Measurements from ENCODE around the gene MYOCOS. TPM values are rescaled to one million over a fixed set of nuclear protein-coding genes. Genes with fewer than 3 reads are reported as not detected.
"Not testable (repeated sequence)": the region's sequence is repeated elsewhere in the genome, so short reads cannot be mapped to it uniquely, and the experiment has no call there.

The MYOCOS gene
- not detected for total RNA-seq

- DNase-seq (ENCODE audit: low spot score): no peak
These were observed at the start of gene MYOCOS for GRCh38 chr1:171622152-171622462. MYOCOS (plus strand) TSS chr1:171622243; CDS start chr1:171623884, 1,641 bp downstream.

DNA sequence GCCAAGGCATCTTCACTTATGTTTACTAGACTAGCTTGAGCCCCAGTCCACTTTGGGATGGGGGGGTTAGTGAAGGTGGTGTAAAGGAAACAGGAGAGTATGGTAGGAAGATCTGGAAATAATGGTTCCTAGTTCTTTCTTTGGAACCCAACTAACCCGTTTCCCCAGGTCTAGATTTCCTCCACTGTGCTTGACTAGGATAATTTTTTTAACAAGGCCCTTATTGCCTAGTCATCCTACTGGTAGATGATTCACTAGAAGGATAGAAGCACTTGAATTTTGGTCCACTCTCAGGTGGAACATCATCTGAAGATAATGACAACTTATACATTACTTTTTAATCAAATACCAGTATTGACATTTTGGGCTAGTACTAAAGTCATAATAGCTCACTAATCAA is 45.9 kb upstream of the MYOCOS start:
- no peak for DNase-seq (ENCODE audit: low spot score)

- DNase-seq (ENCODE audit: low spot score): no peak
These were observed 40.8 kb upstream of the MYOCOS start for GRCh38 chr1:171581226-171581625.

- no peak for DNase-seq (ENCODE audit: low spot score)
These were observed 40.3 kb upstream of the MYOCOS start for GRCh38 chr1:171581766-171582165.

DNA sequence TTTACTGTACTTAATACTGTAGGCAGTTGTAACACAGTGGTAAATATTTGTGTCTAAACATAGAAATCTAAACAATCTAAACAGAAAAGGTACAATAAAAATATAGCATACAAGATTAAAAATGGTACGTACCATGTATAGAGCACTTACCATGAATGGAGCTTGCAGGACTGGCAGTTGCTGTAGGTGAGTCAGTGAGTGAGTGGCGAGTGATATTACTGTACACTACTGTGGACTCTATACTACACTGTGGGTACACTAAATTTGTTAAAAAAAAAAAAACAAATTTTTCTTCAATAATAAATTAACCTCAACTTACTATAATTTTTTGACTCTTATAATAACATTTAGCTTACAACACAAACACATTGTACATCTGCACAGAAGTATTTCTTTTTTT is 39.5 kb upstream of the MYOCOS start:
- no peak for DNase-seq (ENCODE audit: low spot score)

DNA sequence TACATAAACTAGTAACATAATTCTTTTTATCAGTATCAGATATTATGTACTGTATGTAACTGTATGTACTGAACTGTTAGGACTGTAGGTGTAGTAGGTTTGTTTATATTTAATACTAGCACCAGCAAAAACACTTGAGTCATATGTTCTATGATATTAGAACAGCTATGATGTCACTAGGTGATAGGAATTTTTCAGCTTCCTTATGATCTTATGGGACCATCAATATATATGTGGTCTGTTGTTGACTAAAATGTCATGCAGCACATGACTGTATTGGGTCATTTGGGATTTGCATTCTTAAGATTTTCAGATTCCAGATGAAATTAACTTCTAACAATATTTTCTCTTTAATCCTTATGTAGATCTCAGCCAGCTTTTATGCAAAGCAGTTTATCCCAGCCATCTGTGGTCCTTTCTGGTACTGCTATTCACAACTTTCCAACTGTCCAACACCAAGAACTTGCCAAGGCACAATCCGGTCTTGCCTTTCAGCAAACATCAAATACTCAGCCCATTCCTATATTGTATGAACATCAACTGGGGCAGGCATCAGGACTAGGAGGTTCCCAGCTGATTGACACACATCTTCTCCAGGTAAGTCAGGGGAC is 38.3 kb upstream of the MYOCOS start:
- no peak for DNase-seq (ENCODE audit: low spot score)

GRCh38 chr1:171585715-171586114 is 36.3 kb upstream of the MYOCOS start:
- no peak for DNase-seq (ENCODE audit: low spot score)

GRCh38 chr1:171588230-171588629 is 33.8 kb upstream of the MYOCOS start:
- DNase-seq (ENCODE audit: low spot score): no peak

DNA sequence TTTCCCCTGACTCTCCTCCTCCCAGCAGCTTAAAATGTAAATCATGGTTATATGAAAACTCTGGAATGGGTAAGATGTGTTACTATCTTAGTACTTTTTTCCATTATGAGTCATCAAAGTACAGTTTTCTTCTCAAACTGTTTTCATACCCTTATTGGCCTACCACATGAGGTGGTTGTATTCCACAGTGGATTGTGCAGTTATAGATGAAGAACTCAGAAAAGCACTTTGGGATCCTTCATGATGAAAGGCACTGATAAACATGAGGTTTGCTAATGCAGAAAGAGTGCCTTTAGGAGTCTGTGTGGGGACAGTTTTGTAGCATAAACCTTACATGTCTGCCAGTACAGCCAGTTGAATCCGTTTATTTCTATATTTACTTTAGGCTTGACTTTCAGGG is 32.0 kb upstream of the MYOCOS start:
- no peak for DNase-seq (ENCODE audit: low spot score)

- no peak for DNase-seq (ENCODE audit: low spot score)
These were observed 26.7 kb upstream of the MYOCOS start for GRCh38 chr1:171595324-171595723.

DNA sequence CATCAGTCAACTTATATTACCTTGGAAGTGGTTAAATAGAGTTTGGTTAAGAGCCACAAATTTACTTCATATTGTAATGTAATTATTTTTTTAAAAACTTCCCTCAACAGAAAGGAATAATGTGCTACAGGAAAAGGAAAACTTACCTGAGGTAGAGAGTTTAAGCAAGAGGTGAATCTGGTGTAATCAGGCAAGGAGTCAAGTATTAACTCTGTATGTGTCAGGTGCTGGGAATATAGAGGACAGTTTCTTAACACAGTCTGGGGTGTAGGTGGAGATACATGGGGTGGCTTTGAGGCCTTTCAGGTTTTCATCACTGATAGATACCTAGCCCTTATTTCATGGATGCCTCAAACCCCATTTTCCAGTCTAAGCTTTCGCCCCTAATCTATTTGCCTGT is 25.9 kb upstream of the MYOCOS start:
- DNase-seq (ENCODE audit: low spot score): no peak

DNA sequence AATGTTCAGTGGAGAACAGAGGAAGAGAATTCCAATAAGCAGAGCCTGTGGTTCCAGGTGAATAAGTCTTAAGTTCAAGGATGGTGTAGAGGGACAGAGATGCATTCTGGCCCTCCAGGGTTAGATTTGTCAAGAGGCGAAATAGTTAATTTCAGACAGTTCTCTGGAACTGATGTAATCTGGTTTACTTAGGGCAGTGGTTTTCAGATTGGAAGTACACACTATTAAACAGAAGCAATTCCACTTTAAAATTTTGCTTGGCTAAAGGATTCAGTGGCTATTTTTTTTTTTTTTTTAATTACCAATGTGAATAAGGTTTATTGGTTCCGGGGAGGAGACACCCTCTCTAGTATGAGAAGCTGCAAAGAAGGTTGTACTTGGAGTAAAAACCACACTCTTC is 25.3 kb upstream of the MYOCOS start:
- DNase-seq (ENCODE audit: low spot score): no peak

DNA sequence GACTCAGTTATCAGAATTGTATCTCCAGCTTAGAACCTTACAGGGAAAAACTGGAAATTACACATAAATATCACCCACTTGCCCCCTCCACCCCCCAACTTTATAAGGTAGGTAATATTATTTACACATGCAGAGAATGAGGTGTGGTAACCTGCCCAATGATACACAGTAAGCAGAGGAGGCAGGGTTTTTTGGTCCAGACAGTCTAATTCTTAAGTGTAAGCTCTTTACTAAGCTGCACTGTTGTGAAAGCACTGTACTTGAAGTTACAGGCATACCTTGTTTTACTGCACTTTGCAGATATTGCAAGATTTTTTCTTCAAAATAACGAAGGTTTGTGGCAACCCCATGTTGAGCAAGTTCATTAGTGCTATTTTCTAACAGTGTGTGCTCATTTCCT is 24.8 kb upstream of the MYOCOS start:
- no peak for DNase-seq (ENCODE audit: low spot score)

DNA sequence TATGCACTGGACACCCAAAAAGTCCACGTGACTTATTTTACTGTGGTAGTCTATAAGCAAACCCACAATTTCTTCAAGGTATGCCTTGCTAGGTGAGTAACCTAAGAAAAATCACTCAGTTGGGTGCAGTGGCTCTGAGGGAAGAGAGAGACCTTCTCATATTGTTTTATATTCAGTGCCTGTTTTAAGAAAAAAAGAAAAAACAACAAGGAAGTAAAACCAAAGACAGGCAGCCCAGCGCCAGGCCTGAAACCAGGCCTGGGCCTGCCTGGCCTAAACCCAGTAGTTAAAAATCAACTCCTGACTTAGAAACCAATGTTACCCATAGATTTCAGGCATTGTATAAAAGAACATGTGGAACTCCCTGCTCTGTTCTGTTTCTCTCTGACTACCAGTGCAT is 21.7 kb upstream of the MYOCOS start:
- not testable (repeated sequence) for DNase-seq (ENCODE audit: low spot score)

GRCh38 chr1:171600862-171601261 is 21.2 kb upstream of the MYOCOS start:
- DNase-seq (ENCODE audit: low spot score): no peak

- not testable (repeated sequence) for DNase-seq (ENCODE audit: low spot score)
These were observed 19.0 kb upstream of the MYOCOS start for GRCh38 chr1:171603042-171603441.

DNA sequence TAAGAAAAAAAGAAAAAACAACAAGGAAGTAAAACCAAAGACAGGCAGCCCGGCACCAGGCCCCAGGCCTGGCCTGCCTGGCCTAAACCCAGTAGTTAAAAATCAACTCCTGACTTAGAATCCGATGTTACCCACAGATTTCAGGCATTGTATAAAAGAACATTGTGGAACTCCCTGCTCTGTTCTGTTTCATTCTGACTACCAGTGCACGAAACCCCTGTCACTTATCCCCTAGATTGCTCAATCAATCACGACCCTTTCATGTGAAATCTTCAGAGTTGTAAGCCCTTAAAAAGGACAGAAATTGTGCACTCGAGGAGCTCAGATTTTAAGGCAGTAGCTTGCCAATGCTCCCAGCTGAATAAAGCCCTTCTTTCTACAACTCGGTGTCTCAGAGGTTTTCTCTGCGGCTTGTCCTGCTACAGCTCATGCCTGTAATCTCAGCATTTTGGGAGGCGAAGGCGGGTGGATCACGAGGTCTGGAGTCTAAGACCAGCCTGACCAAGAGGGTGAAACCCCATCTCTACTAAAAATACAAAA is 15.6 kb upstream of the MYOCOS start:
- no peak for DNase-seq (ENCODE audit: low spot score)

DNA sequence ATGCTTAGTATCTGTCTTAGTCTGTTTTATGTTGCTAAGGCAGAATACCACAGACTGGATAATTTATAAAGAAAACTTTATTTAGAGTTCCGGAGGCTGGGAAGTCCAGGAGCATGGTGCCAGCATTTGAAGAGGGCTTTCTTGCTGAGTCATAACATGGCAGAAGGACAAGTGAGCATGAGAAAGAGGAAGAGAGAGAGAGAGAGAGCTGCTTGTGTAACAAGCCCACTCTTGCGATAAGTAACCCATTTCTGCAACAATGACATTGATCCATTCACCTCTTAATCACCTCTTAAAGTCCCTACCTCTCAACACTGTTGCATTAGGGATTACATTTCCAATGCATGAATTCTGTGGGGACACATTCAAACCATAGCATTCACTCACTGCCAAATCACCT is 11.7 kb upstream of the MYOCOS start:
- DNase-seq (ENCODE audit: low spot score): no peak

- no peak for DNase-seq (ENCODE audit: low spot score)
These were observed 10.7 kb upstream of the MYOCOS start for GRCh38 chr1:171611306-171611705.

GRCh38 chr1:171613282-171613681 is 8.8 kb upstream of the MYOCOS start:
- no peak for DNase-seq (ENCODE audit: low spot score)

DNA sequence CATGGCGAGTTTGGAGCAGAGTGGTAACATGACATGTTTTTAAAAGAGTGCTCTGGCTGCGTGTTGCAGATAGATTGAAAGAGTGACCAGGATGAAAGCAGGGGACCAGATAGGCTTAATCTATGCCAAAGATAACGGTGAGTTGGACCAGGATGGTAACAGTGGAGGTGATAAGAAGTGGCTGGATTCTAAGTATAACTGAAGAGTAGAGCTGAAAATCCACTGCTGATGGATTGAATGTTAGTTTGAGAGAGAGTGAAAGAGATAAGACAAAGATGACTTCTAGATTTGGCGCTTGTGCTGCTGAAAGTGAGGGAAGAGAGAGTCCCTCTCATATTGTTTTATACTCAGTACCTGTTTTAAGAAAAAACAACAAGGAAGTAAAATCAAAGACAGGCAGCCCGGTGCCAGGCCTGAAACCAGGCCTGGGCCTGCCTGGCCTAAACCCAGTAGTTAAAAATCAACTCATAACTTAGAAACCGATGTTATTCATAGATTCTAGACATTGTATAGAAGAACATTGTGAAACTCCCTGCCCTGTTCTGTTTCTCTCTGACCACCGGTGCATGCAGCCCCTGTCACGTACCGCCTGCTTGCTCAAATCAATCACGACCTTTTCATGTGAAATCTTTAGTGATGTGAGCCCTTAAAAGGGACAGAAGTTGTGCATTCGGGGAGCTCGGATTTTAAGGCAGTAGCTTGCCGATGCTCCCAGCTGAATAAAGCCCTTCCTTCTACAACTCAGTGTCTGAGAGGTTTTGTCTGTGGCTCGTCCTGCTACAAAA is 6.7 kb upstream of the MYOCOS start:
- DNase-seq (ENCODE audit: low spot score): peak; percentile 36

DNA sequence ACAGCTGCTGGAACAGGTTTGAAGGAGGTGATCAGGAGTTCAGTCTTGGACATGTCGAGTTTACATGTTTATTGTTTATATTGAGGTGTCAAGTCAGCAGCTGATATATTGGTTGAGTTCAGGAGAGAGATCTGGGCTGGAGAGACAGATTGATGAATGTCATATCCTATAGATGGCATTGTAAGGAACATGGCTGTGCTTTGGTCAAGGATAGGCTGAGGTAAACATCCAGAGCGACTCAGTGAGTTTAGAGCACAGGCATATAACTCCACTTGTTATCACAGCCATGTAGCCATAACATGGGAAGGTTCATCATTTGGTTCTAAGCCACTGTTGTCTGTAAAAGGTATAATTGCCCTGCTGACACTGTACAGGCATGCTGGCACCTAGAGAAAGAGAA is 5.5 kb upstream of the MYOCOS start:
- DNase-seq (ENCODE audit: low spot score): no peak

GRCh38 chr1:171623651-171624331 is 1.7 kb downstream of the MYOCOS start:
- no peak for DNase-seq (ENCODE audit: low spot score)
